Measurements from ENCODE around the gene PKNOX1.
"Not testable (repeated sequence)": the region's sequence is repeated elsewhere in the genome, so short reads cannot be mapped to it uniquely, and the experiment has no call there.

- TF ChIP-seq CTCF (IDR thresholded peaks at IDR 0.05; ENCODE audit: insufficient read depth, low read length, poor library complexity, severe bottlenecking); EZH2phosphoT487 (conservative IDR thresholded peaks at IDR 0.05; ENCODE audit: low read length): not testable (repeated sequence)
These were observed 98.4 kb downstream of the PKNOX1 start for GRCh38 chr21:43072742-43073141.
